ENCODE measurements around the gene KCNJ9. TPM values are rescaled to one million over a fixed set of nuclear protein-coding genes. Genes with fewer than 3 reads are reported as not detected.
A peak's percentile ranks its signal among the peaks of the same experiment; 100 is the strongest.
"Not testable (repeated sequence)": the region's sequence is repeated elsewhere in the genome, so short reads cannot be mapped to it uniquely, and the experiment has no call there.

KCNJ9 gene
- polyA plus RNA-seq (ENCODE audit: insufficient read length in 10 of 10) = under 1 TPM in 9 of 10 donors, not detected in 1; 0.04 to 0.13 (median 0.08) TPM
- long read RNA-seq, donor 1 = 0 reads
- long read RNA-seq, donor 2 = 0 reads
- long read RNA-seq, donor 3 = 0 reads
- long read RNA-seq, donor 4 = 0 reads
- long read RNA-seq, donor 5 = 0 reads
- long read RNA-seq, donor 6 = 0 reads
- long read RNA-seq, donor 7 = 0 reads
- long read RNA-seq, donor 8 = 0 reads
- long read RNA-seq, donor 9 = 0 reads

GRCh38 chr1:160081261-160081936 is at the start of gene KCNJ9:
Gene KCNJ9 (plus strand): TSS chr1:160081538. CDS start chr1:160084031, 2,493 bp downstream.
- DNase-seq = no peak

GRCh38 chr1:160032165-160032820 is 49.0 kb upstream of the KCNJ9 start:
- DNase-seq = peak in 2 of 3 donors; percentile 14 to 28

GRCh38 chr1:160040476-160040875 is 40.9 kb upstream of the KCNJ9 start:
- no peak for DNase-seq

DNA sequence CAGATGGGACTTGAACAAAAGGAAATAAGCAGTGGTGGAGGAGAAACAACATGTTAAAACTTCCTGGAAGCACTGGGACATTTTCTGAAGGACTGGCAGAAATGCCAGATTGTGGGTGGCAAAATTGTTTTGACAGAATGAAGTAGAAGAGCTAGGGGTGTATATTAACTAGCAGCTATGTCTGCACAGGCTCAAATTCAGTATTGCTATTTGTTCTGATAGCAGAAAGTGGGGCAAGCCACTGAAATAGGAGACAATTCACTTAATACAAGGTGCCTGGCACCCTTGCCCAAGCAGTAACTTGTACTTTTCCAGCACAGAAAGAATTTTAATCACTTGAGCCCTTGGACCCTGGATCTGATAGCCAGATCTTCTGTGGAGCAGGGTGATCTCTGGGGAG is 37.8 kb upstream of the KCNJ9 start:
- DNase-seq = no peak

- DNase-seq = no peak
Observed at GRCh38 chr1:160045653-160046052, 35.7 kb upstream of the KCNJ9 start.

- peak; percentile 42 to 69 (median 45) for DNase-seq
Observed at GRCh38 chr1:160046494-160047110, 34.7 kb upstream of the KCNJ9 start.

DNA sequence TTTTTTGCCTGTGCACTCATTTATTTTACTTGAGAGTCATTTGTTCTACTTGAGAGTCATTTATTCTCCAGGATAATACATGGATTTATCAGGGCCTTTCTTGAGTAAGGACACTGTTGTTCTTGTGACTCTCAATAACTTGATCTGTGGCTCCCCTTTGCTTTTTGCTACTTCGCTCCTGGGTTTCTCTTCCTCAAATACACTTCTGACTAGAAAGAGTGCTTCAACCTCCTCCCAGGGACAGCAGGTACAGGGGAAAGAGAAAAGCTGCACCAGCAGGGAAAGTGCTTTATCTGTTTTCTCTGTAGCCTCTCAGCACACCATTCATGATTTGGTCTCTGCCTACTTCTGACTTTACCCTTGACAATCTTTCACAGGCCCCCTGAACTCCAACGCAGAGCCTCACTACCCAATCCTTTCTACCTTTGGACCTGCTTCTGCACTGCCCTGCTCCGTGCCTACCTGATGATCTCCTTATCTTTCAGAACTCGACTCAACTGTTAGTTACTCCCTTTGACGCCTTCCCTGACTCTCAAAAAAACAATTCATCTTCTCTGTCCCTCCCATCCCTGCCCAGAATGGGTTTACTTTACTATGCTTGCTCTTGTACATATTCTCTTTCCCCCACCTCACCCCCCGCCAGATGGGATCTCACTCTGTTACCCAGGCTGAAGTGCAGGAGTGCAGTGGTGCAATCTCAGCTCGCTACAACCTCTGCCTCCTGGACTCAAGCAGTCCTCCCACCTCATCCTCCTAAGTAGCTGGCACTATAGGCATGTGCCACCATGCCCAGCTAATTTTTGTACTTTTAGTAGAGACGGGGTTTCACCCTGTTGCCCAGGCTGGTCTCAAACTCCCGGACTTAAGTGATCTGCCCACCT is 34.0 kb upstream of the KCNJ9 start:
- no peak for DNase-seq

GRCh38 chr1:160048335-160048734 is 33.0 kb upstream of the KCNJ9 start:
- no peak for DNase-seq

GRCh38 chr1:160049101-160049500 is 32.2 kb upstream of the KCNJ9 start:
- no peak for DNase-seq

DNA sequence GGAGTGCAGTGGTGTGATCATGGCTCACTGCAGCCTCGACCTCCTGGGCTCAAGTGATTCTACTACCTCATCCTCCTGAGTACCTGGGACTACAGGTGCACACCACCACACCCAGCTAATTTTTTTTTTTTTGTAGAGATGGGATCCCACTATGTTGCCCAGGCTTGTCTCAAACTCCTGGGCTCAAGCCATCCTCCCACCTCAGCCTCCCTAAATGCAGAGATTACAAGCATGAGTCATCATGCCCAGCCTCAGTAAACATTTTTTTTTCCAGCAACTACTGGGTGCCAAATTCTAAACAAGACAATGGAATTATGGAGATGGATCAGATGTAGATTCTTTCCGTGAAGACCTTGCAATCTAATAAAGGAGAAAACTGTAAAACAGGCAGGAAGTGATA is 31.2 kb upstream of the KCNJ9 start:
- DNase-seq = not testable (repeated sequence)

- DNase-seq = no peak
Observed at GRCh38 chr1:160050619-160051018, 30.7 kb upstream of the KCNJ9 start.

GRCh38 chr1:160052936-160053335 is 28.4 kb upstream of the KCNJ9 start:
- DNase-seq = no peak

DNA sequence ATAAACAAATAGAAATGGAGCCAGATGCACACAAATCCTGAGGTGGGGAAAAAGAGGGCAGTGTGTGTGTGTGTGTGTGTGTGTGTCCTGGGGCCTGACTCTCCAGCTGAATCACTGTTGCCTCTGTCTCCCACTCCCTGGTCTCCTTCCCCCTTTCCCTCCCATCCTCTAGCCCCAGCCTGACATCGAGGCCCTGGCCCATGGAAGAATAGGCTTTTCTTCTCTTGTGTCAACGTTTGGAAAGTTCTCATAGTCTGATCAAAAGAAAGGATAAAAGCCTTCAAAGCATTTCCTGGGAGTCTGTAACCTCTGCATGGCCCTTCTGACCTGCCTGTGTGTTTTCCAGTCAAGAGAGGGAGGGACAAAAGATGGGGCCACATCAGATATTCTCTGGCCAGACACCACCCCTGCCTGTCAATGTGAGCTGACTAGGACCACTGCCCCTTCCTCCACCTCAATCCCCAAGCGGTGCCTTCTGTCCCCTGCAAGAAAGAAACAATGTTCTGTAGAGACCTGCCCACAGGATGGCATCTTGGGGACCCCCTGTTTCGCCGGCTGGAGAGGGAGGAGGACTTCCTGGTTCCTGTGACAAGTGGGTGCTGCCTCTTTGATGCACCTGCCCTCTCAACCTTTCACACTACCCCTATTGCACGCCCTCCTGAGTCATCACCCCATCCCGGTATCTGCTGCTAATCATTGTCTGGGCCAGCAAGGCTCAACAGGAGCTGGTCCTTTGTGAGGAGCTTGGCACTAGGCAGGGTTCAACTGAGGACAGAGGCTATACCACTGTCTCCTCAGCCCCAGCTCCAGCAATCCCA is 27.6 kb upstream of the KCNJ9 start:
- no peak for DNase-seq

GRCh38 chr1:160056648-160057169 is 24.6 kb upstream of the KCNJ9 start:
- DNase-seq = no peak

GRCh38 chr1:160058087-160058486 is 23.3 kb upstream of the KCNJ9 start:
- DNase-seq = no peak

- DNase-seq = no peak
Observed at GRCh38 chr1:160061369-160062229, 19.7 kb upstream of the KCNJ9 start.

GRCh38 chr1:160062230-160062532 is 19.2 kb upstream of the KCNJ9 start:
- DNase-seq = no peak

DNA sequence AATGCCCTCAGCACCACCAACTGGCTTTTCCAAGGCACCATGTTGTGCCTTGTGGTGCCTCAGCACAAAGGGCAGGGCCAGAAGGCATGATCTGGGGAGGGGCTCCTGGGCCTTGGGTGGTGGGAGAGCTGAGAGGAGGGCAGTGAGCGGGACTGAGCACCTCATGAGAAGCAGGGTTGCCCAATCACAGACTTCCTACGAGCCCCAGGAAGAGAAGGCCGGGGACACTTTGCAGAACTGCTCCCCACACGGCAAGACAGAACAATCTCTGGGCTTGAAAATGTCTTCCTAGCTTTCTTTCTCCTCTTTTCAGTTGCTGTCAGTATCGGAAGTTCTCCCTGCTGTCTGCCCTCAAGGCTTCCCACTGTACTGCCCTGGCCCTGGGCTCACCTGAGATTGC is 18.2 kb upstream of the KCNJ9 start:
- no peak for DNase-seq

- no peak for DNase-seq
Observed at GRCh38 chr1:160064164-160064563, 17.2 kb upstream of the KCNJ9 start.

DNA sequence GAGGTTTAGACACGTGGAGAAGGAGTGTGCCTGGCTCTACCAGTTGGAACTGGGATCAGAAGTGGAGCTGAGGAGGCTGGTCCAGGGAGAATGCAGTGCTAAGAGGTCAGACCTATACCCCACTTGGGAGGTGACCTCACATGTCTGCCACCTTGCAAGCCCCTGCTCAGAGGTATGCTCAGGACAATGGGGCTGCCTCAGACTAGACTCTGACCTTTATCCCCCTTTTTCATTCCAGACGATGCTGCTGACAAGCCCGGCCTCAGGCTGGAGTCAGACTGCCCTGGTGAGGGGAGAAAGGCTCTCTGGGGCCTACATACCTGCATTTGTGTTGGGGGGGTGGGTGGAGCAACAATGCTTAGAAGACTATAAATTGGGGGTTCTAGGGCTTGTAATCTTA is 16.6 kb upstream of the KCNJ9 start:
- DNase-seq = no peak
